Vagina (tissue), 2 donors: ENCODE results near the gene GNL3.

Experiments used
- CTCF ChIP-seq, 3 experiments: fragments of 450-650 bp in 2 of 3; fragments of 200-600 bp in 1 of 3; sonication (generic) in 1 of 3; IDR thresholded peaks; one replicate each; pipeline ENCODE4 v1.5.1; 2017 to 2019; ENCODE audit warnings: antibody characterized with exemption in 3 of 3, mild to moderate bottlenecking in 2 of 3, moderate library complexity in 2 of 3
- POLR2A ChIP-seq, 2 donors: fragments of 450-650 bp; IDR thresholded peaks; one replicate each; pipeline ENCODE4 v1.6.1; 2017; ENCODE audit warnings: antibody characterized with exemption in 2 of 2, mild to moderate bottlenecking in 2 of 2, moderate library complexity in 2 of 2
- POLR2AphosphoS5 ChIP-seq, 2 donors: sonication (generic); formaldehyde crosslinking; IDR thresholded peaks; one replicate each; pipeline ENCODE4 v1.9.0; 2017; ENCODE audit warnings: antibody characterized with exemption in 2 of 2, mild to moderate bottlenecking in 2 of 2, low read depth in 1 of 2; ENCODE audit not compliant: insufficient read depth in 1 of 2

- no peak for TF ChIP-seq POLR2AphosphoS5 (IDR thresholded peaks at IDR 0.05; ENCODE audit: insufficient read depth in 1 of 2, low read depth in 1 of 2)
- TF ChIP-seq POLR2A (IDR thresholded peaks at IDR 0.05), result no peak
- no peak for TF ChIP-seq CTCF (IDR thresholded peaks at IDR 0.05)
These were observed 35.3 kb downstream of the GNL3 start for GRCh38 chr3:52721002-52721729.
